ENCODE measurements around the gene CDK5RAP2. TPM values are rescaled to one million over a fixed set of nuclear protein-coding genes. Genes with fewer than 3 reads are reported as not detected.

Gene CDK5RAP2
- total and polyA plus RNA-seq, 9 of the 15 experiments (the other 6 are each of a cell fraction or from before 2014, with no cell fraction given), result 19.9 to 68.8 (median 42.2) TPM

GRCh38 chr9:120583958-120584369 lies 4.0 kb upstream of the CDK5RAP2 start (continued):
- TF ChIP-seq MYBL2 (IDR thresholded peaks at IDR 0.05; ENCODE audit: low read depth) (no peak), MYBL2 (CRISPR knock-in tag; IDR thresholded peaks at IDR 0.05; ENCODE audit: borderline replicate concordance) (no peak), GATAD2B (IDR thresholded peaks at IDR 0.05; ENCODE audit: borderline replicate concordance) (no peak), E2F8 (IDR thresholded peaks at IDR 0.05; ENCODE audit: low read depth, partially characterized antibody) (no peak), JUNB (CRISPR knock-in tag; conservative IDR thresholded peaks at IDR 0.05) (no peak), NR3C1 (CRISPR knock-in tag; IDR thresholded peaks at IDR 0.05) (no peak), ZBTB43 (CRISPR knock-in tag; IDR thresholded peaks at IDR 0.05) (no peak), HMBOX1 (IDR thresholded peaks at IDR 0.05) (no peak), TAF9B (IDR thresholded peaks at IDR 0.05; ENCODE audit: partially characterized antibody) (no peak), ATF7 (IDR thresholded peaks at IDR 0.05) (peak; percentile 97), ZNF695 (CRISPR knock-in tag; IDR thresholded peaks at IDR 0.05) (no peak), MEF2A (IDR thresholded peaks at IDR 0.05; ENCODE audit: control insufficient read depth, low read depth, low read length) (no peak), CXXC5 (CRISPR knock-in tag; IDR thresholded peaks at IDR 0.05) (no peak), ASH1L (IDR thresholded peaks at IDR 0.05; ENCODE audit: borderline replicate concordance, low read depth, partially characterized antibody) (no peak), CREB1 (IDR thresholded peaks at IDR 0.05) (peak; percentile 55; the same call in 1 of the 2 replicates), CREB1 (CRISPR knock-in tag; IDR thresholded peaks at IDR 0.05) (peak; percentile 64), SAP30 (IDR thresholded peaks at IDR 0.05; ENCODE audit: borderline replicate concordance, insufficient read depth, low read depth, low read length, poor library complexity, severe bottlenecking) (no peak), SNRNP70 (optimal IDR thresholded peaks at IDR 0.05; ENCODE audit: low read depth, low read length) (no peak), VEZF1 (CRISPR knock-in tag; IDR thresholded peaks at IDR 0.05) (no peak), SMARCB1 (IDR thresholded peaks at IDR 0.05; ENCODE audit: insufficient read length, low read depth) (no peak), HMG20B (CRISPR knock-in tag; IDR thresholded peaks at IDR 0.05) (no peak), CREM (IDR thresholded peaks at IDR 0.05; ENCODE audit: low read depth) (peak; percentile 90), RHOXF2B (CRISPR knock-in tag; conservative IDR thresholded peaks at IDR 0.05) (no peak), CBX1 (IDR thresholded peaks at IDR 0.05; ENCODE audit: low read depth) (no peak), BRD4 (IDR thresholded peaks at IDR 0.05) (no peak), NFXL1 (CRISPR knock-in tag; IDR thresholded peaks at IDR 0.05) (no peak)

Data from K562 (cell line).